ENCODE measurements around the gene RNF44. TPM values are rescaled to one million over a fixed set of nuclear protein-coding genes. Genes with fewer than 3 reads are reported as not detected.

RNF44 gene
- total and polyA plus RNA-seq, 4 donors = 15.3 to 40.5 (median 25.5) TPM

DNA sequence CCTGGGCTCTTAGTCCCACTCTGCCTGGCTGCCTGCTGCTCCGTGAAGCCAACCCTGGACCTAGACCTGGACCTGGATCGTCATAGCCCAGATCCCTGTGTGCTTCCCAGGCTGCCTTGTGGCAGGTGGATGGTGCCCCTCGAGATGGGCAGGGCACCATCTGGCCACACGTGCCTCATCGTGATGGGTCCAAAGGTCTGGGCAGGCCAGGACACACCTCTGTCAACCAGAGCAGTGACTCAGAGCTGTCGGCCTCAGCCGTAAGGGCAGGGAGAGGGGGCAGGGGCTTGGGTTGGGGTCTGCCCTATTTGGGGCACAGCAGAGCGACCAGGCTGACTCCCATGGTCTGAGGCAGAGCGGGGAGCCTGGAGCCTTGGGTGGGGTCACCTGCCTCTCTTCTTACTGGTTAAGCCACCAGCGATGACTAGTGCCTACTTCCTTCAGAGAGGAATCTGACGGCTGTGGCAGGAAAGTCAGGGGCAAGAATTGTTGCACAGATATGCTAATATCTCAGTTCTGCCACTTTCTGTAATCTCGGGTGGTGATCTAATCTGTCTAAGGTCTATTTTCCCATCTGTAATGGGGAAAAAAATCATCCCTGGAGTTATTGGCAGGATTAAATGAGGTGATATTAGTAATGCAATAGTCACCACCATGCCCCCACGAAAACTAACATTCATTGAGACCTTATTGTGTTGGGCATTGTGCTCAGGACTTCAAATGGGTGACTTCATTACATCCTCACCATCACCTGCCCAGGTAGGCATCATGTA is 8.7 kb upstream of the RNF44 start:
- H3K4me1 ChIP-seq (ENCODE audit: control insufficient read depth in 5 of 5, insufficient read depth in 5 of 5, low read length in 5 of 5) = peaks cover 0 to 18% (median 13%) of the 10 kb centered on the region in 5 donors
- no peak overlapping the region for H3K9ac ChIP-seq (ENCODE audit: insufficient read depth in 1 of 2, low read length in 2 of 2)
- ATAC-seq (ENCODE audit: insufficient read depth, low FRiP score) = no peak
- H3K27ac ChIP-seq (ENCODE audit: low read depth in 1 of 2, low read length in 1 of 2) = no peak overlapping the region
- H3K4me3 ChIP-seq = no peak overlapping the region
- no peaks in the 10 kb centered on the region for H3K36me3 ChIP-seq (ENCODE audit: control insufficient read depth in 4 of 4, insufficient read depth in 4 of 4, low read length in 4 of 4)
- no peaks in the 10 kb centered on the region for H3K27me3 ChIP-seq (ENCODE audit: control insufficient read depth in 3 of 3, insufficient read depth in 3 of 3, low read length in 2 of 3)
- no peaks in the 10 kb centered on the region for H3K9me3 ChIP-seq (ENCODE audit: control insufficient read depth in 4 of 4, insufficient read depth in 3 of 4, low read length in 3 of 4)
- no peak for DNase-seq
- WGBS, 2 donors = 84 to 85% methylated on average over 13 of the region's 13 CpGs
- TF ChIP-seq CTCF (IDR thresholded peaks at IDR 0.05; ENCODE audit: control extremely low read depth, extremely low read depth) = no peak

- ATAC-seq (ENCODE audit: insufficient read depth, low FRiP score) (no peak), DNase-seq (no peak)
- Histone ChIP-seq H3K27ac (ENCODE audit: low read depth in 1 of 2, low read length in 1 of 2) (no peak overlapping the region), H3K9ac (ENCODE audit: insufficient read depth in 1 of 2, low read length in 2 of 2) (no peak overlapping the region), H3K4me1 (ENCODE audit: control insufficient read depth in 5 of 5, insufficient read depth in 5 of 5, low read length in 5 of 5) (peaks cover 0 to 18% (median 13%) of the 10 kb centered on the region in 5 donors), H3K27me3 (ENCODE audit: control insufficient read depth in 3 of 3, insufficient read depth in 3 of 3, low read length in 2 of 3) (no peaks in the 10 kb centered on the region), H3K9me3 (ENCODE audit: control insufficient read depth in 4 of 4, insufficient read depth in 3 of 4, low read length in 3 of 4) (no peaks in the 10 kb centered on the region), H3K36me3 (ENCODE audit: control insufficient read depth in 4 of 4, insufficient read depth in 4 of 4, low read length in 4 of 4) (no peaks in the 10 kb centered on the region), H3K4me3 (no peak overlapping the region)
- 95 to 96% methylated on average over 6 of the region's 6 CpGs for WGBS, 2 donors
- TF ChIP-seq CTCF (IDR thresholded peaks at IDR 0.05; ENCODE audit: control extremely low read depth, extremely low read depth) = no peak
Measured at GRCh38 chr5:176545388-176545736, 8.2 kb upstream of the RNF44 start.

DNA sequence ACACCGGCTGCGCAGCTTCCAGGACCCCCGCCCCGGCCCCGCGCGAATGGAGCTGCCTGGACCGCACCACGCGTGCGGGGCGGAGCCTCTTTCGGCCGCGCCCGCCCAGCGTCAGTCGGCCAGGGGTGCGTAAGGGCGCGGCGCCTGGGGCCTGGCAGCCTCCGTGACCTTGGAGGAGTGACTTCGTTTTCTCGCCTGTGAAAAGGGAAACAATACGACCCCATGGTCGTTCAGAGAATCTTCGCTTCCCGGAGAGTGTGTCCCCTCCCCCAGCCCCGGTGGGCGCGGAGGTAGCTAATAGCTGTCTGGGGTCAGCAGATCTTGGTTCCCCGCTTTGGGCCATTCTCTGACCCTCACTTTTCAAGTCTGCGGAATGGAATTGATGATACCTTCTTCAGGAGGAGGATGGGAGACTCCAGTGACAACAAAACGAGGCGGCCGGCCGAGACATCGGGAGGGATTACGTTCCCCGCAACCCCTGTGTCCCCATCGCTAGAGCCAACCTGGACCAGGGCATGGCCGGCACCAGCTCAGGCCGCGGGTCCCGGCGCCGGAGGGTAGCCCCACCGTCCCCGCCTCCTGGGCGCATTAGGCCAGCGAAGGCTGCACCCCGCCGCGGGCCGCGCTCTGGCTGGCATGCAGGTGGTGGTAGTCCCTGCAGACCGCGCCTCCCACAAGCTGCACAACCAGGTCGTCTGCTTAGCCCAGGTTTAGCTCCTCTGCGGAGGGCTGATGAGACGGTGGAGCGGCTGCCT is 6.4 kb upstream of the RNF44 start:
- DNase-seq = peak; percentile 56 to 73 (median 68)
- H3K4me3 ChIP-seq = peak overlapping the region; percentile 70
- ATAC-seq (ENCODE audit: insufficient read depth, low FRiP score) = peak; percentile 90
- no peak for TF ChIP-seq CTCF (IDR thresholded peaks at IDR 0.05; ENCODE audit: control extremely low read depth, extremely low read depth)
- peak overlapping the region; percentile 67 to 82 for H3K27ac ChIP-seq (ENCODE audit: low read depth in 1 of 2, low read length in 1 of 2)
- H3K9me3 ChIP-seq (ENCODE audit: control insufficient read depth in 4 of 4, insufficient read depth in 3 of 4, low read length in 3 of 4) = no peaks in the 10 kb centered on the region
- H3K9ac ChIP-seq (ENCODE audit: insufficient read depth in 1 of 2, low read length in 2 of 2) = peak overlapping the region in 1 of 2 donors; percentile 37
- H3K27me3 ChIP-seq (ENCODE audit: control insufficient read depth in 3 of 3, insufficient read depth in 3 of 3, low read length in 2 of 3) = no peaks in the 10 kb centered on the region
- whole genome bisulfite sequencing, 2 donors = 0% methylated on average over 55 to 63 of the region's 63 CpGs
- peaks cover 0 to 23% (median 13%) of the 10 kb centered on the region in 5 donors for H3K4me1 ChIP-seq (ENCODE audit: control insufficient read depth in 5 of 5, insufficient read depth in 5 of 5, low read length in 5 of 5)
- H3K36me3 ChIP-seq (ENCODE audit: control insufficient read depth in 4 of 4, insufficient read depth in 4 of 4, low read length in 4 of 4) = no peaks in the 10 kb centered on the region

All from lung (tissue), 12 donors.